HEK293 (cell line): ENCODE measurements around the gene IQCB1.

Experiments used
- CTCF ChIA-PET: fragments of 350-600 bp; formaldehyde crosslinking; extraction: SDS; loops from one replicate; lab custom pipeline; 2021; ENCODE audit warnings: antibody characterized with exemption; lab: Yijun Ruan, JAX
- POLR2A ChIA-PET: fragments of 300-600 bp; formaldehyde crosslinking; extraction: SDS; loops from one replicate; lab custom pipeline; 2020; ENCODE audit warnings: antibody characterized with exemption, inconsistent platforms; lab: Yijun Ruan, JAX
- H3K27ac ChIP-seq: fragments of 200-500 bp; sonication (Bioruptor generic); 2 replicates; pipeline ENCODE4 v1.5.1; 2014; ENCODE audit warnings: low read depth, low read length, control low read depth, inconsistent platforms; ENCODE audit errors: extremely low read depth
- H3K36me3 ChIP-seq, 2 experiments: fragments of 200-500 bp in 1 of 2; sonication (Bioruptor generic) in 1 of 2; 1 replicate in 1 of 2; 2 replicates in 1 of 2; pipeline ENCODE4 v1.5.1; 2014 to 2017; ENCODE audit warnings: inconsistent platforms in 2 of 2, low read length in 2 of 2; ENCODE audit not compliant: control insufficient read depth in 2 of 2, insufficient read depth in 1 of 2
- H3K4me1 ChIP-seq: fragments of 200-500 bp; sonication (Bioruptor generic); 2 replicates; pipeline ENCODE4 v1.5.1; 2014; ENCODE audit warnings: mild to moderate bottlenecking, low read length, inconsistent platforms; ENCODE audit not compliant: control insufficient read depth, insufficient read depth
- H3K4me3 ChIP-seq: 2 replicates; pipeline ENCODE4 v1.5.1; 2011; ENCODE audit warnings: low read depth, mild to moderate bottlenecking, control low read depth, low read length, moderate library complexity
- H3K9me3 ChIP-seq: fragments of 200-500 bp; sonication (Bioruptor generic); 2 replicates; pipeline ENCODE4 v1.5.1; 2014; ENCODE audit warnings: low read depth, low read length, inconsistent platforms; ENCODE audit not compliant: control insufficient read depth, insufficient read depth
- GLI4 ChIP-seq: fragments of 450-650 bp; formaldehyde crosslinking; IDR thresholded peaks from 2 replicates; pipeline ENCODE4 v1.5.1; 2016; ENCODE audit warnings: missing biosample characterization, missing genetic modification characterization
- HOXA7 ChIP-seq: sonication (generic); formaldehyde crosslinking; IDR thresholded peaks from 2 replicates; pipeline ENCODE4 v1.8.1; 2022; ENCODE audit warnings: missing genetic modification reagents, borderline replicate concordance
- REPIN1 ChIP-seq: fragments of 450-650 bp; formaldehyde crosslinking; IDR thresholded peaks from 2 replicates; pipeline ENCODE4 v1.5.1; 2017; ENCODE audit warnings: missing biosample characterization, missing genetic modification characterization, low read depth
- SCRT2 ChIP-seq: fragments of 450-650 bp; formaldehyde crosslinking; IDR thresholded peaks from 2 replicates; pipeline ENCODE4 v1.5.1; 2016; ENCODE audit warnings: missing biosample characterization, missing genetic modification characterization
- YY2 ChIP-seq: fragments of 450-650 bp; formaldehyde crosslinking; IDR thresholded peaks from 2 replicates; pipeline ENCODE4 v1.5.1; 2016; ENCODE audit warnings: missing biosample characterization, missing genetic modification characterization
- ZNF112 ChIP-seq: fragments of 450-650 bp; formaldehyde crosslinking; IDR thresholded peaks from 2 replicates; pipeline ENCODE4 v1.5.0; 2017; ENCODE audit warnings: missing biosample characterization, missing genetic modification characterization
- ZNF324 ChIP-seq: fragments of 450-650 bp; formaldehyde crosslinking; IDR thresholded peaks from 2 replicates; pipeline ENCODE4 v1.5.1; 2016; ENCODE audit warnings: missing biosample characterization, missing genetic modification characterization
- ZNF335 ChIP-seq: fragments of 450-650 bp; formaldehyde crosslinking; conservative IDR thresholded peaks from 2 replicates; pipeline ENCODE4 v1.5.1; 2016; ENCODE audit warnings: missing biosample characterization, missing genetic modification characterization
- ZNF341 ChIP-seq: fragments of 450-650 bp; formaldehyde crosslinking; IDR thresholded peaks from 2 replicates; pipeline ENCODE4; 2016; ENCODE audit warnings: low read depth, missing biosample characterization, missing genetic modification characterization
- ZNF394 ChIP-seq: fragments of 450-650 bp; formaldehyde crosslinking; IDR thresholded peaks from 2 replicates; pipeline ENCODE4 v1.5.1; 2016; ENCODE audit warnings: missing biosample characterization, missing genetic modification characterization, mild to moderate bottlenecking, moderate library complexity, borderline replicate concordance
- ZNF548 ChIP-seq: fragments of 450-650 bp; formaldehyde crosslinking; IDR thresholded peaks from 2 replicates; pipeline ENCODE4 v1.5.1; 2016; ENCODE audit warnings: missing biosample characterization, missing genetic modification characterization
- ZNF596 ChIP-seq: fragments of 450-650 bp; IDR thresholded peaks from 2 replicates; pipeline ENCODE4 v1.5.0; 2018; ENCODE audit warnings: missing biosample characterization, mild to moderate bottlenecking, missing genetic modification characterization, moderate library complexity
- ZNF629 ChIP-seq: fragments of 450-650 bp; formaldehyde crosslinking; IDR thresholded peaks from 2 replicates; pipeline ENCODE4 v1.5.1; 2017; ENCODE audit warnings: missing biosample characterization, missing genetic modification characterization
- ZNF792 ChIP-seq: fragments of 450-650 bp; formaldehyde crosslinking; IDR thresholded peaks from 2 replicates; pipeline ENCODE4 v1.5.1; 2016; ENCODE audit warnings: missing biosample characterization, missing genetic modification characterization
- ZSCAN23 ChIP-seq: fragments of 450-650 bp; formaldehyde crosslinking; IDR thresholded peaks from 2 replicates; pipeline ENCODE4 v1.5.1; 2016; ENCODE audit warnings: missing biosample characterization, missing genetic modification characterization
- TF ChIP-seq, protein P1 (sequence below): fragments of 450-650 bp; formaldehyde crosslinking; IDR thresholded peaks from 2 replicates; pipeline ENCODE4 v1.5.1; 2017; ENCODE audit warnings: missing biosample characterization, missing genetic modification characterization
- TF ChIP-seq, protein P2 (sequence below): fragments of 450-650 bp; formaldehyde crosslinking; IDR thresholded peaks from 2 replicates; pipeline ENCODE4 v1.5.1; 2016; ENCODE audit warnings: missing biosample characterization, missing genetic modification characterization, low read depth
- TF ChIP-seq, protein P3 (sequence below): fragments of 450-650 bp; formaldehyde crosslinking; IDR thresholded peaks from 2 replicates; pipeline ENCODE4 v1.5.1; 2016; ENCODE audit warnings: missing biosample characterization, missing genetic modification characterization
- TF ChIP-seq, protein P4 (sequence below): fragments of 450-650 bp; formaldehyde crosslinking; IDR thresholded peaks from 2 replicates; pipeline ENCODE4 v1.5.1; 2016; ENCODE audit warnings: missing biosample characterization, missing genetic modification characterization
- TF ChIP-seq, protein P5 (sequence below): fragments of 450-650 bp; formaldehyde crosslinking; IDR thresholded peaks from 2 replicates; pipeline ENCODE4 v1.5.1; 2016; ENCODE audit warnings: missing biosample characterization, missing genetic modification characterization, borderline replicate concordance

IQCB1 gene

DNA sequence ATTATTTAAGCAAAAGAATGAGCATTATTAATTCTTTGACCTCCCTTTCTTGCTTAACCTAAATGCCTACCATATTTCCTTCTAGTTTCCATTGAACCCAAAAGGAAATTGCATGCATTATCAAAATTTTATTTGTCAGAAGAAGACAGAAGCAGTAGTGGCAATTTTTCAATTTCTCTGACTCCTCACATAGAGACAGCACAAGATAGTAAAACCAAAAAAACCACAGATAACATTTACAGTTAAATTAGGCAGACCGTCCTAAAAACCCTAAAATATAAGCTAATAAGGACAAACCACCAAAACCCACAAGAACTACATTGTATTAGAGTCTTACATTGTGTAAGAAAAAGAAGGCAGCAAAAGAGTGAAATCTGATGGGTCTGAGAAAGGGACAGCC, 112.4 kb downstream of the IQCB1 start:
- Histone ChIP-seq H3K4me1 (no peaks in the 10 kb centered on the region), H3K9me3 (no peaks in the 10 kb centered on the region), H3K36me3 (peaks cover 25 to 88% of the 10 kb centered on the region in 2 experiments)
- CTCF ChIA-PET = no interaction called here
- TF ChIP-seq ZNF324 (no peak), ZNF341 (tag by site-specific recombination) (no peak), ZNF335 (tag by site-specific recombination) (no peak), HOXA7 (no peak), ZNF629 (tag by site-specific recombination) (no peak), GLI4 (no peak), YY2 (tag by site-specific recombination) (no peak), REPIN1 (tag by site-specific recombination) (no peak), ZNF394 (tag by site-specific recombination) (no peak), ZSCAN23 (tag by site-specific recombination) (no peak), ZNF548 (tag by site-specific recombination) (no peak), ZNF596 (tag by site-specific recombination) (no peak), ZNF112 (tag by site-specific recombination) (no peak)
- TF ChIP-seq, protein P1, sequence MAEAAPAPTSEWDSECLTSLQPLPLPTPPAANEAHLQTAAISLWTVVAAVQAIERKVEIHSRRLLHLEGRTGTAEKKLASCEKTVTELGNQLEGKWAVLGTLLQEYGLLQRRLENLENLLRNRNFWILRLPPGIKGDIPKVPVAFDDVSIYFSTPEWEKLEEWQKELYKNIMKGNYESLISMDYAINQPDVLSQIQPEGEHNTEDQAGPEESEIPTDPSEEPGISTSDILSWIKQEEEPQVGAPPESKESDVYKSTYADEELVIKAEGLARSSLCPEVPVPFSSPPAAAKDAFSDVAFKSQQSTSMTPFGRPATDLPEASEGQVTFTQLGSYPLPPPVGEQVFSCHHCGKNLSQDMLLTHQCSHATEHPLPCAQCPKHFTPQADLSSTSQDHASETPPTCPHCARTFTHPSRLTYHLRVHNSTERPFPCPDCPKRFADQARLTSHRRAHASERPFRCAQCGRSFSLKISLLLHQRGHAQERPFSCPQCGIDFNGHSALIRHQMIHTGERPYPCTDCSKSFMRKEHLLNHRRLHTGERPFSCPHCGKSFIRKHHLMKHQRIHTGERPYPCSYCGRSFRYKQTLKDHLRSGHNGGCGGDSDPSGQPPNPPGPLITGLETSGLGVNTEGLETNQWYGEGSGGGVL (tag by site-specific recombination) = no peak
- TF ChIP-seq, protein P2, sequence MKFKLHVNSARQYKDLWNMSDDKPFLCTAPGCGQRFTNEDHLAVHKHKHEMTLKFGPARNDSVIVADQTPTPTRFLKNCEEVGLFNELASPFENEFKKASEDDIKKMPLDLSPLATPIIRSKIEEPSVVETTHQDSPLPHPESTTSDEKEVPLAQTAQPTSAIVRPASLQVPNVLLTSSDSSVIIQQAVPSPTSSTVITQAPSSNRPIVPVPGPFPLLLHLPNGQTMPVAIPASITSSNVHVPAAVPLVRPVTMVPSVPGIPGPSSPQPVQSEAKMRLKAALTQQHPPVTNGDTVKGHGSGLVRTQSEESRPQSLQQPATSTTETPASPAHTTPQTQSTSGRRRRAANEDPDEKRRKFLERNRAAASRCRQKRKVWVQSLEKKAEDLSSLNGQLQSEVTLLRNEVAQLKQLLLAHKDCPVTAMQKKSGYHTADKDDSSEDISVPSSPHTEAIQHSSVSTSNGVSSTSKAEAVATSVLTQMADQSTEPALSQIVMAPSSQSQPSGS (tag by site-specific recombination) = no peak
- TF ChIP-seq, protein P3, sequence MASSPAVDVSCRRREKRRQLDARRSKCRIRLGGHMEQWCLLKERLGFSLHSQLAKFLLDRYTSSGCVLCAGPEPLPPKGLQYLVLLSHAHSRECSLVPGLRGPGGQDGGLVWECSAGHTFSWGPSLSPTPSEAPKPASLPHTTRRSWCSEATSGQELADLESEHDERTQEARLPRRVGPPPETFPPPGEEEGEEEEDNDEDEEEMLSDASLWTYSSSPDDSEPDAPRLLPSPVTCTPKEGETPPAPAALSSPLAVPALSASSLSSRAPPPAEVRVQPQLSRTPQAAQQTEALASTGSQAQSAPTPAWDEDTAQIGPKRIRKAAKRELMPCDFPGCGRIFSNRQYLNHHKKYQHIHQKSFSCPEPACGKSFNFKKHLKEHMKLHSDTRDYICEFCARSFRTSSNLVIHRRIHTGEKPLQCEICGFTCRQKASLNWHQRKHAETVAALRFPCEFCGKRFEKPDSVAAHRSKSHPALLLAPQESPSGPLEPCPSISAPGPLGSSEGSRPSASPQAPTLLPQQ (tag by site-specific recombination) = no peak
- TF ChIP-seq, protein P4, sequence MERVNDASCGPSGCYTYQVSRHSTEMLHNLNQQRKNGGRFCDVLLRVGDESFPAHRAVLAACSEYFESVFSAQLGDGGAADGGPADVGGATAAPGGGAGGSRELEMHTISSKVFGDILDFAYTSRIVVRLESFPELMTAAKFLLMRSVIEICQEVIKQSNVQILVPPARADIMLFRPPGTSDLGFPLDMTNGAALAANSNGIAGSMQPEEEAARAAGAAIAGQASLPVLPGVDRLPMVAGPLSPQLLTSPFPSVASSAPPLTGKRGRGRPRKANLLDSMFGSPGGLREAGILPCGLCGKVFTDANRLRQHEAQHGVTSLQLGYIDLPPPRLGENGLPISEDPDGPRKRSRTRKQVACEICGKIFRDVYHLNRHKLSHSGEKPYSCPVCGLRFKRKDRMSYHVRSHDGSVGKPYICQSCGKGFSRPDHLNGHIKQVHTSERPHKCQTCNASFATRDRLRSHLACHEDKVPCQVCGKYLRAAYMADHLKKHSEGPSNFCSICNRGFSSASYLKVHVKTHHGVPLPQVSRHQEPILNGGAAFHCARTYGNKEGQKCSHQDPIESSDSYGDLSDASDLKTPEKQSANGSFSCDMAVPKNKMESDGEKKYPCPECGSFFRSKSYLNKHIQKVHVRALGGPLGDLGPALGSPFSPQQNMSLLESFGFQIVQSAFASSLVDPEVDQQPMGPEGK (tag by site-specific recombination) = no peak
- TF ChIP-seq, all 188 proteins: peak for 0
- POLR2A ChIA-PET = no interaction called here
- no peak overlapping the region for H3K4me3 ChIP-seq
- H3K27ac ChIP-seq = no peak overlapping the region

DNA sequence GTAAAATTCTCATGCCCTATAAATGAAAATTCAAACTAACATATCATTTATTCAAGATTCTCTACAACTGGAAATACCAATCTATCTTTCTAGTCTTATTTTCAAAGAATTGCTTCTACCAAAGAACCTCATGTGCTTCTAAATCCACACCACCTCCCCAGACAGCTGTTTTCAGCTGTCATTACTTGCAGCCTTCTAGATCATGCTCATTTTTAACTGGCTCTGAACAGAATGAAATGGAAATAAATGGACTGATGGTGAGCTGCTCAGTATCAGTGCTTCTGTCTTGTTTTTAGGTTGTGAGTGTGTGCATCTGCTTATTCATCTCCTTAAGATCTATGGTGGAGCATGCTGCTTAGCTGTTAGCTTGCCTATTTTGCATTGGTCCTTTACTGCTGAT, 114.7 kb downstream of the IQCB1 start:
- CTCF ChIA-PET = no interaction called here
- H3K27ac ChIP-seq = no peak overlapping the region
- POLR2A ChIA-PET = no interaction called here

More for the DNA sequence above, 114.7 kb downstream of the IQCB1 start:
- no peaks in the 10 kb centered on the region for H3K9me3 ChIP-seq
- H3K4me1 ChIP-seq = no peaks in the 10 kb centered on the region
- no peak overlapping the region for H3K4me3 ChIP-seq
- TF ChIP-seq SCRT2 (no peak), ZNF792 (no peak)
- TF ChIP-seq, protein P5, sequence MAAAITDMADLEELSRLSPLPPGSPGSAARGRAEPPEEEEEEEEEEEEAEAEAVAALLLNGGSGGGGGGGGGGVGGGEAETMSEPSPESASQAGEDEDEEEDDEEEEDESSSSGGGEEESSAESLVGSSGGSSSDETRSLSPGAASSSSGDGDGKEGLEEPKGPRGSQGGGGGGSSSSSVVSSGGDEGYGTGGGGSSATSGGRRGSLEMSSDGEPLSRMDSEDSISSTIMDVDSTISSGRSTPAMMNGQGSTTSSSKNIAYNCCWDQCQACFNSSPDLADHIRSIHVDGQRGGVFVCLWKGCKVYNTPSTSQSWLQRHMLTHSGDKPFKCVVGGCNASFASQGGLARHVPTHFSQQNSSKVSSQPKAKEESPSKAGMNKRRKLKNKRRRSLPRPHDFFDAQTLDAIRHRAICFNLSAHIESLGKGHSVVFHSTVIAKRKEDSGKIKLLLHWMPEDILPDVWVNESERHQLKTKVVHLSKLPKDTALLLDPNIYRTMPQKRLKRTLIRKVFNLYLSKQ (tag by site-specific recombination) = no peak
- peaks cover 17 to 94% of the 10 kb centered on the region in 2 experiments for H3K36me3 ChIP-seq
